ENCODE measurements around the gene PALMD.

GRCh38 chr1:99702221-99702620, 56.3 kb downstream of the PALMD start:
- TF ChIP-seq CTCF (IDR thresholded peaks at IDR 0.05): no peak
- no peak for TF ChIP-seq POLR2A (IDR thresholded peaks at IDR 0.05)
